GM23338 (cell line): ENCODE data around the gene ITGA3. TPM values are rescaled to one million over a fixed set of nuclear protein-coding genes. Genes with fewer than 3 reads are reported as not detected.
A peak's percentile ranks its signal among the peaks of the same experiment; 100 is the strongest.

Source experiments
- ATAC-seq: fragments of 200-7000 bp; cut with Tn5 transposase; 3 replicates; pipeline ENCODE4 v1.9.1; 2020
- DNase-seq: peaks from one replicate; pipeline ENCODE4 v3.0.0-alpha.2; 2015; ENCODE audit warnings: low spot score
- H2AFZ ChIP-seq: fragments of 200-600 bp; sonication (generic); 2 replicates; pipeline ENCODE4 v1.8.0; 2016; ENCODE audit warnings: antibody characterized with exemption, mild to moderate bottlenecking, moderate library complexity
- H3F3A ChIP-seq: fragments of 200-600 bp; sonication (generic); replicated peaks from 2 replicates; pipeline ENCODE4 v1.8.0; 2017; ENCODE audit warnings: antibody characterized with exemption, mixed run types, low read depth
- H3K27ac ChIP-seq: fragments of 200-600 bp; sonication (generic); 2 replicates; pipeline ENCODE4 v1.6.1; 2016; ENCODE audit warnings: low read depth
- H3K27me3 ChIP-seq: fragments of 200-600 bp; sonication (generic); 2 replicates; pipeline ENCODE4 v1.8.0; 2016; ENCODE audit warnings: mild to moderate bottlenecking, mixed run types, moderate library complexity; ENCODE audit not compliant: insufficient read depth
- H3K36me3 ChIP-seq: fragments of 200-600 bp; sonication (generic); 2 replicates; pipeline ENCODE4 v1.8.0; 2016; ENCODE audit warnings: mild to moderate bottlenecking; ENCODE audit not compliant: insufficient read depth
- H3K4me1 ChIP-seq: fragments of 200-600 bp; sonication (generic); 2 replicates; pipeline ENCODE4 v1.8.0; 2016; ENCODE audit warnings: mild to moderate bottlenecking, moderate library complexity; ENCODE audit not compliant: insufficient read depth
- H3K4me2 ChIP-seq: fragments of 200-600 bp; sonication (generic); 2 replicates; pipeline ENCODE4 v1.7.1; 2017; ENCODE audit warnings: mixed run types
- H3K4me3 ChIP-seq: fragments of 200-600 bp; sonication (generic); 2 replicates; pipeline ENCODE4 v1.6.1; 2016; ENCODE audit warnings: mixed run types
- H3K79me2 ChIP-seq: fragments of 200-600 bp; sonication (generic); replicated peaks from 2 replicates; pipeline ENCODE4 v1.8.0; 2017; ENCODE audit warnings: mild to moderate bottlenecking; ENCODE audit not compliant: insufficient read depth
- H3K9me2 ChIP-seq: fragments of 200-600 bp; sonication (generic); 2 replicates; pipeline ENCODE4 v1.8.0; 2017; ENCODE audit not compliant: insufficient read depth
- H4K20me1 ChIP-seq: fragments of 200-600 bp; sonication (generic); replicated peaks from 2 replicates; pipeline ENCODE4 v1.8.0; 2017; ENCODE audit warnings: mild to moderate bottlenecking; ENCODE audit not compliant: insufficient read depth
- H3K27ac Mint-ChIP-seq: 2 replicates; pipeline ENCODE4 v1.8.0; 2020; ENCODE audit warnings: inconsistent platforms, mild to moderate bottlenecking, moderate library complexity, mixed read lengths
- H3K27me3 Mint-ChIP-seq: 3 replicates; pipeline ENCODE4 v1.8.0; 2022; ENCODE audit warnings: low read depth, mild to moderate bottlenecking, moderate library complexity, mixed read lengths, inconsistent platforms; ENCODE audit not compliant: insufficient read depth, poor library complexity
- H3K36me3 Mint-ChIP-seq: 3 replicates; pipeline ENCODE4 v1.8.0; 2021; ENCODE audit warnings: low read depth, mild to moderate bottlenecking, inconsistent platforms, moderate library complexity, mixed read lengths
- H3K4me1 Mint-ChIP-seq: 3 replicates; pipeline ENCODE4 v1.8.0; 2020; ENCODE audit warnings: mild to moderate bottlenecking, inconsistent platforms, mixed read lengths
- H3K4me3 Mint-ChIP-seq: 3 replicates; pipeline ENCODE4 v1.8.0; 2021; ENCODE audit warnings: moderate library complexity, mild to moderate bottlenecking, inconsistent platforms, mixed read lengths
- H3K9me3 Mint-ChIP-seq: 3 replicates; pipeline ENCODE4 v1.8.0; 2020; ENCODE audit warnings: moderate library complexity, mild to moderate bottlenecking, inconsistent platforms, mixed read lengths
- CREB1 ChIP-seq: fragments of 250-450 bp; sonication (Bioruptor Pico); IDR thresholded peaks from 2 replicates; pipeline ENCODE4 v1.5.0; 2020; ENCODE audit warnings: low read depth, mild to moderate bottlenecking, moderate library complexity
- EZH2 ChIP-seq: fragments of 200-600 bp; sonication (generic); IDR thresholded peaks from one replicate; pipeline ENCODE4 v1.8.0; 2017; ENCODE audit warnings: antibody characterized with exemption, mild to moderate bottlenecking, low read depth; ENCODE audit not compliant: unreplicated experiment
- EZH2phosphoT487 ChIP-seq: fragments of 200-600 bp; sonication (generic); IDR thresholded peaks from one replicate; pipeline ENCODE4 v1.8.1; 2018; ENCODE audit warnings: antibody characterized with exemption; ENCODE audit not compliant: unreplicated experiment
- JUNB ChIP-seq: IDR thresholded peaks from one replicate; pipeline ENCODE4 v1.6.1; 2016; ENCODE audit warnings: antibody characterized with exemption; ENCODE audit not compliant: unreplicated experiment
- POLR2AphosphoS5 ChIP-seq: IDR thresholded peaks from 2 replicates; pipeline ENCODE4 v1.6.1; 2016; ENCODE audit warnings: antibody characterized with exemption, low read depth
- STAT1 ChIP-seq: IDR thresholded peaks from one replicate; pipeline ENCODE4 v1.6.1; 2016; ENCODE audit warnings: antibody characterized with exemption; ENCODE audit not compliant: unreplicated experiment
- ZNF114 ChIP-seq: fragments of 250-450 bp; sonication (Bioruptor Pico); IDR thresholded peaks from 2 replicates; pipeline ENCODE4 v1.5.0; 2020; ENCODE audit warnings: mild to moderate bottlenecking, moderate library complexity
- ZNF331 ChIP-seq: fragments of 250-450 bp; sonication (Bioruptor Pico); IDR thresholded peaks from 2 replicates; pipeline ENCODE4 v1.5.0; 2020; ENCODE audit warnings: low read depth, mild to moderate bottlenecking, moderate library complexity
- polyA plus RNA-seq: library from polyadenylated mRNA; unstranded; fragments of >200 nt; fragmentation: Nextera tagmentation; extraction: Ambion mirVana; gene quantifications from 2 replicates; pipeline ENCODE4 v1.2.1, GENCODE V29; 2016
- total RNA-seq: library from RNA; depleted of rRNA; stranded (reverse); fragments of >200 nt; shearing (Covaris generic); gene quantifications from 2 replicates; pipeline ENCODE4 v1.2.3, GENCODE V29; 2014
- TF ChIP-seq, protein P1 (sequence below), 2 experiments: fragments of 200-600 bp in 1 of 2; sonication (generic) in 1 of 2; conservative IDR thresholded peaks; 2 replicates each; pipeline versions ENCODE4 v1.5.1 to v1.6.1; 2016 to 2017; ENCODE audit warnings: antibody characterized with exemption in 2 of 2, low read depth in 2 of 2, mild to moderate bottlenecking in 2 of 2, moderate library complexity in 1 of 2
- TF ChIP-seq, protein P2 (sequence below): IDR thresholded peaks from 2 replicates; pipeline ENCODE4 v1.6.1; 2016; ENCODE audit warnings: antibody characterized with exemption
- TF ChIP-seq, protein P3 (sequence below): fragments of 250-450 bp; sonication (Bioruptor Pico); IDR thresholded peaks from 2 replicates; pipeline ENCODE4 v1.5.0; 2020; ENCODE audit warnings: mild to moderate bottlenecking, moderate library complexity

The ITGA3 gene
- total and polyA plus RNA-seq, 2 experiments from 2014 or later, result 9.6 to 28.3 TPM

DNA sequence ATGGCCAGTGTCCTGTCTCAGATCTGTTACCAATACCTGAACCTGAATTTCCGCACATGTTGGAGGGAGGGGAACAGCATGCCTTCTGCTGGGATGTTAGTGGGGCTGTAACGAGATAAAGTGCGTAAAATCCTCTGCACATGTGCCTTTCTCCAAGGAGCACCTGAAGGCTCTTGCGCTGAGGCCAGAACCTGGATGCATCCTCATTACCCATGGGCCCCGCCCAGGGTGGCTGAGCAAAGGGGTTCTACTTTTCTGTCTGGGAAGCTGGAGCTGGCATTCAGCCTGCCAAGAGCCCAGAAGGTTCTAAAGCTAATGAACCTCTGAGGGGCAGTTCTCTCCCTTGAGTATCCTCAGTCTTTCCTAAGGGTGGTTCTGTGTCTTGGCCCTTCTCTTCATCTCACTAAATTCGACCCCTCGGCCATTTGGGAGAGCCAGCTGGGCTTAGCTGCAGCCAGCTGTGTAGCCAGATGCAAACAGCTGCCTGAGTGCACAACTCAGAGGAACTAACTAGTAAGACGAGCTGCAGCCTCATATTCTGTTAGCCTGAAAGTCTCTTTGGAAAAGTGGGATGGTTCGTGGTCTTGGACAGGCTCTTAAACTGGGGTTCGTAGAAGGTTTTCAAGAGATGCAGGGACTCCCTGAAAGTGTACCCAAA, 2.5 kb downstream of the ITGA3 start:
- Histone ChIP-seq H2AFZ (no peak overlapping the region), H3K4me1 (peaks cover 11% of the 10 kb centered on the region; the same call in 1 of the 2 replicates), H3K9me2 (no peaks in the 10 kb centered on the region), H3K36me3 (no peaks in the 10 kb centered on the region), H4K20me1 (no peaks in the 10 kb centered on the region), H3K4me2 (no peak overlapping the region), H3K27me3 (peaks cover 19% of the 10 kb centered on the region), H3K27ac (no peak overlapping the region), H3K4me3 (no peak overlapping the region), H3F3A (peaks cover 18% of the 10 kb centered on the region), H3K79me2 (no peaks in the 10 kb centered on the region)
- DNase-seq (no peak), ATAC-seq (no peak)
- no peaks in the 10 kb centered on the region for H3K9me3 Mint-ChIP-seq
- H3K4me1 Mint-ChIP-seq, result peaks cover 26% of the 10 kb centered on the region
- peaks cover 4% of the 10 kb centered on the region; the same call in 1 of the 3 replicates for H3K36me3 Mint-ChIP-seq
- H3K4me3 Mint-ChIP-seq, result peak overlapping the region; percentile 34; the same call in 2 of the 3 replicates
- H3K27me3 Mint-ChIP-seq, result peaks cover 43% of the 10 kb centered on the region
- no peak overlapping the region for H3K27ac Mint-ChIP-seq
- TF ChIP-seq ZNF331 (CRISPR knock-in tag) (no peak), POLR2AphosphoS5 (no peak), ZNF114 (no peak), CREB1 (CRISPR knock-in tag) (no peak), EZH2 (no peak), EZH2phosphoT487 (no peak), STAT1 (no peak), JUNB (no peak)
- TF ChIP-seq, protein P1, sequence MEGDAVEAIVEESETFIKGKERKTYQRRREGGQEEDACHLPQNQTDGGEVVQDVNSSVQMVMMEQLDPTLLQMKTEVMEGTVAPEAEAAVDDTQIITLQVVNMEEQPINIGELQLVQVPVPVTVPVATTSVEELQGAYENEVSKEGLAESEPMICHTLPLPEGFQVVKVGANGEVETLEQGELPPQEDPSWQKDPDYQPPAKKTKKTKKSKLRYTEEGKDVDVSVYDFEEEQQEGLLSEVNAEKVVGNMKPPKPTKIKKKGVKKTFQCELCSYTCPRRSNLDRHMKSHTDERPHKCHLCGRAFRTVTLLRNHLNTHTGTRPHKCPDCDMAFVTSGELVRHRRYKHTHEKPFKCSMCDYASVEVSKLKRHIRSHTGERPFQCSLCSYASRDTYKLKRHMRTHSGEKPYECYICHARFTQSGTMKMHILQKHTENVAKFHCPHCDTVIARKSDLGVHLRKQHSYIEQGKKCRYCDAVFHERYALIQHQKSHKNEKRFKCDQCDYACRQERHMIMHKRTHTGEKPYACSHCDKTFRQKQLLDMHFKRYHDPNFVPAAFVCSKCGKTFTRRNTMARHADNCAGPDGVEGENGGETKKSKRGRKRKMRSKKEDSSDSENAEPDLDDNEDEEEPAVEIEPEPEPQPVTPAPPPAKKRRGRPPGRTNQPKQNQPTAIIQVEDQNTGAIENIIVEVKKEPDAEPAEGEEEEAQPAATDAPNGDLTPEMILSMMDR (conservative IDR thresholded peaks at IDR 0.05; ENCODE audit: low read depth in 2 of 2), result no peak
- TF ChIP-seq, protein P2, sequence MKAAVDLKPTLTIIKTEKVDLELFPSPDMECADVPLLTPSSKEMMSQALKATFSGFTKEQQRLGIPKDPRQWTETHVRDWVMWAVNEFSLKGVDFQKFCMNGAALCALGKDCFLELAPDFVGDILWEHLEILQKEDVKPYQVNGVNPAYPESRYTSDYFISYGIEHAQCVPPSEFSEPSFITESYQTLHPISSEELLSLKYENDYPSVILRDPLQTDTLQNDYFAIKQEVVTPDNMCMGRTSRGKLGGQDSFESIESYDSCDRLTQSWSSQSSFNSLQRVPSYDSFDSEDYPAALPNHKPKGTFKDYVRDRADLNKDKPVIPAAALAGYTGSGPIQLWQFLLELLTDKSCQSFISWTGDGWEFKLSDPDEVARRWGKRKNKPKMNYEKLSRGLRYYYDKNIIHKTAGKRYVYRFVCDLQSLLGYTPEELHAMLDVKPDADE, result no peak
- TF ChIP-seq, protein P3, sequence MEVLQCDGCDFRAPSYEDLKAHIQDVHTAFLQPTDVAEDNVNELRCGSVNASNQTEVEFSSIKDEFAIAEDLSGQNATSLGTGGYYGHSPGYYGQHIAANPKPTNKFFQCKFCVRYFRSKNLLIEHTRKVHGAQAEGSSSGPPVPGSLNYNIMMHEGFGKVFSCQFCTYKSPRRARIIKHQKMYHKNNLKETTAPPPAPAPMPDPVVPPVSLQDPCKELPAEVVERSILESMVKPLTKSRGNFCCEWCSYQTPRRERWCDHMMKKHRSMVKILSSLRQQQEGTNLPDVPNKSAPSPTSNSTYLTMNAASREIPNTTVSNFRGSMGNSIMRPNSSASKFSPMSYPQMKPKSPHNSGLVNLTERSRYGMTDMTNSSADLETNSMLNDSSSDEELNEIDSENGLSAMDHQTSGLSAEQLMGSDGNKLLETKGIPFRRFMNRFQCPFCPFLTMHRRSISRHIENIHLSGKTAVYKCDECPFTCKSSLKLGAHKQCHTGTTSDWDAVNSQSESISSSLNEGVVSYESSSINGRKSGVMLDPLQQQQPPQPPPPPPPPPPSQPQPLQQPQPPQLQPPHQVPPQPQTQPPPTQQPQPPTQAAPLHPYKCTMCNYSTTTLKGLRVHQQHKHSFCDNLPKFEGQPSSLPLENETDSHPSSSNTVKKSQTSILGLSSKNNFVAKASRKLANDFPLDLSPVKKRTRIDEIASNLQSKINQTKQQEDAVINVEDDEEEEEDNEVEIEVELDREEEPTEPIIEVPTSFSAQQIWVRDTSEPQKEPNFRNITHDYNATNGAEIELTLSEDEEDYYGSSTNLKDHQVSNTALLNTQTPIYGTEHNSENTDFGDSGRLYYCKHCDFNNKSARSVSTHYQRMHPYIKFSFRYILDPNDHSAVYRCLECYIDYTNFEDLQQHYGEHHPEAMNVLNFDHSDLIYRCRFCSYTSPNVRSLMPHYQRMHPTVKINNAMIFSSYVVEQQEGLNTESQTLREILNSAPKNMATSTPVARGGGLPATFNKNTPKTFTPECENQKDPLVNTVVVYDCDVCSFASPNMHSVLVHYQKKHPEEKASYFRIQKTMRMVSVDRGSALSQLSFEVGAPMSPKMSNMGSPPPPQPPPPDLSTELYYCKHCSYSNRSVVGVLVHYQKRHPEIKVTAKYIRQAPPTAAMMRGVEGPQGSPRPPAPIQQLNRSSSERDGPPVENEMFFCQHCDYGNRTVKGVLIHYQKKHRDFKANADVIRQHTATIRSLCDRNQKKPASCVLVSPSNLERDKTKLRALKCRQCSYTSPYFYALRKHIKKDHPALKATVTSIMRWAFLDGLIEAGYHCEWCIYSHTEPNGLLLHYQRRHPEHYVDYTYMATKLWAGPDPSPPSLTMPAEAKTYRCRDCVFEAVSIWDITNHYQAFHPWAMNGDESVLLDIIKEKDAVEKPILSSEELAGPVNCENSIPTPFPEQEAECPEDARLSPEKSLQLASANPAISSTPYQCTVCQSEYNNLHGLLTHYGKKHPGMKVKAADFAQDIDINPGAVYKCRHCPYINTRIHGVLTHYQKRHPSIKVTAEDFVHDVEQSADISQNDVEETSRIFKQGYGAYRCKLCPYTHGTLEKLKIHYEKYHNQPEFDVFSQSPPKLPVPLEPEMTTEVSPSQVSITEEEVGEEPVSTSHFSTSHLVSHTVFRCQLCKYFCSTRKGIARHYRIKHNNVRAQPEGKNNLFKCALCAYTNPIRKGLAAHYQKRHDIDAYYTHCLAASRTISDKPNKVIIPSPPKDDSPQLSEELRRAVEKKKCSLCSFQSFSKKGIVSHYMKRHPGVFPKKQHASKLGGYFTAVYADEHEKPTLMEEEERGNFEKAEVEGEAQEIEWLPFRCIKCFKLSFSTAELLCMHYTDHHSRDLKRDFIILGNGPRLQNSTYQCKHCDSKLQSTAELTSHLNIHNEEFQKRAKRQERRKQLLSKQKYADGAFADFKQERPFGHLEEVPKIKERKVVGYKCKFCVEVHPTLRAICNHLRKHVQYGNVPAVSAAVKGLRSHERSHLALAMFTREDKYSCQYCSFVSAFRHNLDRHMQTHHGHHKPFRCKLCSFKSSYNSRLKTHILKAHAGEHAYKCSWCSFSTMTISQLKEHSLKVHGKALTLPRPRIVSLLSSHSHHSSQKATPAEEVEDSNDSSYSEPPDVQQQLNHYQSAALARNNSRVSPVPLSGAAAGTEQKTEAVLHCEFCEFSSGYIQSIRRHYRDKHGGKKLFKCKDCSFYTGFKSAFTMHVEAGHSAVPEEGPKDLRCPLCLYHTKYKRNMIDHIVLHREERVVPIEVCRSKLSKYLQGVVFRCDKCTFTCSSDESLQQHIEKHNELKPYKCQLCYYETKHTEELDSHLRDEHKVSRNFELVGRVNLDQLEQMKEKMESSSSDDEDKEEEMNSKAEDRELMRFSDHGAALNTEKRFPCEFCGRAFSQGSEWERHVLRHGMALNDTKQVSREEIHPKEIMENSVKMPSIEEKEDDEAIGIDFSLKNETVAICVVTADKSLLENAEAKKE (CRISPR knock-in tag), result no peak
